CD1c-positive myeloid dendritic cell (primary cell): Measurements from ENCODE around the gene CAPZA1.
A peak's percentile ranks its signal among the peaks of the same experiment; 100 is the strongest.

ENCODE experiments used
- DNase-seq: peaks from one replicate; pipeline ENCODE4 v3.0.0-alpha.2; 2016; ENCODE audit errors: extremely low spot score

The CAPZA1 gene

DNA sequence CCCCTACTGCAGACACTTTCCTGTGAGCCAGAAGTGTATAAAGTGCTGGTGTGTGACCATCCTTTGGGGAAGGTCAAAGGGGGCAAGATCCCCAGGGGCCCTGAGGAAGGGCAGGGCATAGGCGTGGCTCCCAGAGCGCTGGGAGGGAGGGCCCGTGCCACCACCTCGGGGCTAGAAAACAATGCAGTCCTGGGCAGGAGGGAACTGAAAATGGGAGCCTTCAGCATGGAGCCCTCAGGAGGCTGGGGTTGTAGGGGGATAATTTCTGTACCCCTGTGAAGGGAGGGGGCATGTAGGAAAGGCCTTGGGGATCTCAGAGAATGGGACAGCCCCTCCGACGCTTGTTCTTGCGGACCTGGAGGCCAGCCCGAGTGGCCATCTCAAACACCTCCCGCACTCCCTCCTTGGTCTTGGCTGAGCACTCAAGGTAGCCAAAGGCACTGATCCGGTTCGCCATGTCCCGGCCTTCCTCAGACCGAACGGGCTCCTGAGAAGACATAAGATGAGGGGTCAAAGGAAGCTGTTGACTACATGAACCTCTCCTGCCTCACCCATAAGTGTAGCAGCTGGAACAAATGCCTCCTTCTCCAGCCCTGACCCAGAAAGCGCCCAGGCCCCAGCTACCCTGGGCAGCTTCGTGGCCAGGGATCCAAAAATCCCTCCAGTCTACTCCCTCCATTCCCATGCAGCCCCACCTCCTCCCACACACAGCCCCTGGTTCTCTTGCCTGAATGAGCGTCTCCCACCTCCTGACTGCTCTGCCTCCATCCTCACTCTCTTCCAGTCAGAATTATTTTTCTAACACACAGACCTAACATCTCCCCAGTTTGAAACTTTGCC, 81.8 kb downstream of the CAPZA1 start:
- DNase-seq, result peak; percentile 33

GRCh38 chr1:112702067-112702395, 82.4 kb downstream of the CAPZA1 start:
- no peak for DNase-seq

DNA sequence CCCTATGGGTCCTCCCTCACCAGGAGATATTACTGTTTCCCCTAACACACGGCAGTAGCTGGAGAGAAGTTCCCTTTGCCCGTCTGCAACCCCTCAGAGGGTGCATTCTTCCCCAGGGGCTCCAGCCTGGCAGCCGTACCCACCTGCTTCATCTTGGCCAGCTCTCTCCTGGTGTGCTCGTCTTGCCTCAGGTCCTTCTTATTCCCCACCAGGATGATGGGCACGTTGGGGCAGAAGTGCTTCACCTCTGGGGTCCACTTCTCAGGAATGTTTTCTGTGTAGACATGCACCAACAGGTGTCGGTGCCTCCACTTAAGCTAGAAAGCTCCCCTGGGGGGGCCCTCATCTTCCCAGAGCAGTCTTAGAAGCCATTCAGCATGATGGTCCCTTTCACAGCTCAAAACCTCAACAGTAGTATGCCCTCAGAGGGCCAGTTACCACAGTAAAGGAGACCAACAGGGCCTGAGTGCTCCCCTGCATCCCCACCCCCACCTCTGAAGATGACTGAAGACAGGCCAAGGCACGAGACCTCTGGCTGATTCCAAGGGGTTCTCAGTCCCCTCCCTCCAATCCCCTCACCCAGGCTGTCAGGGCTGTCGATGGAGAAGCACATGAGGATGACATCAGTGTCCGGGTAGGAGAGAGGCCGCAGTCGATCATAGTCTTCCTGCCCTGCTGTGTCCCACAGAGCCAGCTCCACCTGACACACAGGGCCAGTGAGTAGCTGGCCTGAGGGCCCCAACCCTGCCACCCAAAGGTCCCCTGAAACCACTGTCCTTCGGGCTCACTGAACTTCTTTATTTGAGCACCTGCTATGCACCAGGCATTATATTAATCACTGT, 83.0 kb downstream of the CAPZA1 start:
- DNase-seq, result no peak

DNA sequence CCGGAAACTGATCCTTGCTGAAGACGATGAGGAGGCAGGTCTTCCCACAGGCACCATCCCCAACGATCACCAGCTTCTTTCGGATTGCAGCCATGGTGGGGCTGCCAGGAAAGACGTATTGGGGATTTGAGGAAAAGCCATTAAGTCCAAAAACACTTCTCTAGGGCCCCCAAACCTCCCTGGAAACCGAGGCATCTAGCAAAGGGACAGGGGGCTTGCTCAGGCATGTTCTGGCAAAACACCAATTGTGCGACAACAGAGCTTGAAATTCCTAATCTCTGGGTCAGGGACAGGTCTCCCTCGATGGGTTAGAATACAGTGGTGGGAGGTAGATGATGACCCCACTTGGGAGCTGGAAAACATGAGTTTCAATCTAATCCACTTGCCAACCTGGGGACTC, 84.1 kb downstream of the CAPZA1 start:
- no peak for DNase-seq

- DNase-seq, result no peak
Observed at GRCh38 chr1:112704391-112704933, 84.8 kb downstream of the CAPZA1 start.

DNA sequence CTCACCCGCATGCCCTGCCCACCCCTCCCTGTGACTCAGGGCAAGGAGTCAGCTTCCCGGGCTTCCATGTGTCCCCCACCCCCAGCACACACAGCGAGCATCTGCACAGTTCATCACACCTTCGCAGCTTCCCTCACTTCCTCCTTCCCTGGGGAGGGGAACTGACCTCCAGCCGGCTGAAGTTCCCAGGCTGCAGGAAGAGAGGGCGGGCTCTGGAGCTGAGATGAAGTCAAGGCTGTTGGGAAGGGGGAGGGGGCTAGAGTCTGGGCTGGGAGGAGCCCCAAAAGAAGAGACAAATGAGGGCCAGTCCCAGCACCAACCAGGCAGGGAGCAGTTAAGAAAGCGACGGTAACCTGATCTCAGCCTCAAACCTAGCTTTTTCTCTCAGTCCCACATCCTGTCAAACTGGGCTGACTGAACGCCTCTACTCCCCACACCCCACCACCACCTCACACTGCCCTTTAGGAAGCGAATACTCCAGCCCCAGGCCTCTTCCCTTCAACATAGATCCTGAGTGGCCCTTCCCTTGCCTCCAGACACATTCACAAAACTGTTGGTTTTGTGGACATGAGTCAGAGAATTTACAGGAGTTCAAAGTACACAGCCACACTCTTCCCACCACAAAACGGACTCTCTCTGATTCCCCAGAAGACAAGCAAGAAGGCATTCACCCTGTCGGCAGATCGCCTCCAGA, 85.4 kb downstream of the CAPZA1 start:
- DNase-seq, result peak; percentile 83

DNA sequence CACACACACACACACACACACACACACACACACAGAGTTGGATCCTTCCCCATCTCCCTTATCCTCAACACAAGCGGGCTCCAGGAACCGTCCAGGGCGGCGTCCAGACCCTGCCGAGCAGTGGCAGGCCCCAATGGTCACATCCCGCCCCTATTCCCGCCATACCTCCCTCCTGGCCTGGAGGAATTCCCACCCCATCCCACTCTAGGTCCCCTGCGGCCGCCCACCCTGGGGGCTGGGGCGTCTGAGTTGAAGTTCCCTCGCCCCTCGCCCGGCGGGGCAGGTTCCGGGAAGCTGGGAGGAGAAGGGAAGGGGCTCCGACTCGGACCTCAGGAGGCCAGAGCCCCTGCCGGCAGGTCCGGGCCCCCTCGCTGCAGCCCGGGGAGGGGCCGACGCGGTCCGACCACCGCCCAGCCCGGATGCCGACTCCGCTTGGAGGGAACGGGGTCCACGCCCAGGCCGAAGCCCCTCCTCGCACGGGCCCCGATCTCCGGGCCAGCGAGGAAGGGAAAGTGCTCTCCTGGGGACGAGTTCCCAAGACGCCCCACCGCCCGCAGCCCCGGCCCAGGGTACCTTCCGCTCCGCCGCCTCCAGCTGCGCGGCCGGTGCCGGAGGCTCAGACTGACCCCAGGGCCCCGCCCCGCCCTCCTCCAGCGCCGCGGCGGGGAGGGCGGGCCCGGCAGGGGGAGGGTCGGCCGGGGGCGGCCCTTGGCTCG, 87.0 kb downstream of the CAPZA1 start, which contains the start of gene RHOC:
TSS of gene RHOC (minus strand) at position 623 of the 716 bp plus-strand sequence. CDS start 3,328 bp downstream, outside the sequence.
- peak; percentile 85 for DNase-seq

DNA sequence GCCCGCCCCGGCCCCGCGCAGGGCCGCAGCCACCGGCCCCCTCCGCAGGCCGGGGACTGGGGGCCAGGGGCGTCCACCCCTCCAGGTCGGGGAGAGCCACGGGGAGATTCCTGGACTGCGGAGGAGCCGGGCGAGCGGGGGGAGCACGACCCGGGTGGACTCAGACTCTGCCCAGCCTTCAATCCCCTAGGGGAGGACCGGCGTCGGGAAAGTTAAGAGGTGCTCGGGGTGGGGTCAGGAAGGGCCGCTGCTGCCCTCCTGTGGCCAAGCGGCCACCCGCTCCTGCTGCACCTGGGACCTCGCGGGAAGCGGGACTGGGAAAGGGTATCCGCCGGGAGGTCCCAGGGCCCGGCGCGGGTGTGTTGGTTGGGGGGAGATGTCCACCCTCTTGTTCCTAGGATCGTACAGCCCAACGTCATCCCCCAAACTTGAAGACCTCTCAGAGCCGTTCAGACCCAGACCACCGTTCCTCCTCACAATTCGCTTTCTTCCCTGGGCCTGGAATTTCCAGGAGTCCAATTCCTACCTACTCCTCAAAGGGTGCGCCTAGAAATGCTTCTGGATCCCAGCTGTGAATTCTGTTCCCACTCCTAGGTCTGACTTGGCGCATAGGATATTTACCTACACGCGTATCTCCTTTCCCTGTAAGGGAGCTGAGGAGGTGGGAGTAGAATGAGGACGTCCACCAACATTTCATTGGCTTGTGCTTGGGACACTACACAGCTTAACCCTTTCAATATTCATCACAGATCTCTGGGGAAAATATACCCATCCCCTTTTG, 87.8 kb downstream of the CAPZA1 start:
- peak; percentile 80 for DNase-seq

- DNase-seq, result no peak
Observed at GRCh38 chr1:112708002-112708448, 88.4 kb downstream of the CAPZA1 start.

DNA sequence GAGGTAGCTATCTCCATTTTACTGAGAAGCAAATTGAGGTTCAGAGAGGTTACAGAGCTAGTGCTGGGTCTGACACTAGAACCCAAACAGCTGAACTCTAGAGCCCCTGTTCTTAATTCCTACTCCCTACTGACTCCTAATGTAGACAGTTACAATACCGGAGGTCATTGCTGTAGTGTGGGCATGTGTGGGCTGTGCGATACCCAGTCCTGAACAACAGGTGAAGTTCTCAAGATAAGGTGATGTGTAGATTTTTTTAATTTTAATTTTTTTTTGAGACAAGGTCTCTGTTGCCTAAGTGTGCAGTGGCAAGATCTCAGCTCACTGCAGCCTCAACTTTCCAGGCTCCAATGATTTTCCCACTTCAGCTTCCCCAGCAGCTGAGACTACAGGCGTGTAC, 88.9 kb downstream of the CAPZA1 start:
- DNase-seq, result no peak

DNA sequence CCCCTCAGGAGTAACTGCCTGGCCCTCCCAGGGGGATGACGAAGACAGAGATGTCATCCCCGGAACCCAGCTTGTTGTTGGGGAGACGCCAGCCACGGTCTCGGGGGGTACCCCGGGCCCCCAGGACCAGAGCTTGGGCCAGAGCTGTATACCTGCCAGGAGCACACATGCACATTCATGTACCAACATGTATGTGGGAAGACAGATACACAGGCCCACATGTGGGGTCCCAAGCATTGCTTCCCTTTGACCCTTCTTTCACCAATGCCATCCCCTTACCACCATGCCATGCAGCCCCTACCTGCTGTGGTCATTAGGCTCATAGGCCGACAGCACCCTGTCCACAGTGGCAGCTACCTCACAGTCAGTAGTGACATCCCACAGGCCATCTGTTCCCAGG, 90.5 kb downstream of the CAPZA1 start:
- DNase-seq, result no peak

DNA sequence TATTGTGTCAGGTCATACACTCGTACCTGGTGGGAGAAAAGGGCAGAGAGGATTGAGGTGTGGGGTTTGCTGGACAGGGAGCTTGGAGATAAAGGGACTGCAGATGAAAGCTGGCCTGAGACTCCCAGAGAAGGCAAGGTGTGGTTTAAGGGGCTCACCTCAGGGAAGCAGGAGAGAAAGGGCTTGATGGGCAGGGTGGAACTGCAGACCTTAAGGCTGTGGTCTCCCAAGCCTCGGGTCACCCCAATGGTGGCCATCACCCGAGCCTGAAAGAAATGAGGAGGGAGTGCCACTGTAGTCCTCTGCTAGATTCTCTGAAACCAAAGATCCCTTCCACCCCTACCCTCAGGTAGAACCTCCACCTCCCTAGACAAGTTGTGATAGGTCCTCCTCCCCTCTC, 91.0 kb downstream of the CAPZA1 start:
- DNase-seq, result no peak

- DNase-seq, result no peak
Observed at GRCh38 chr1:112711041-112711440, 91.4 kb downstream of the CAPZA1 start.

- DNase-seq, result no peak
Observed at GRCh38 chr1:112711670-112712069, 92.0 kb downstream of the CAPZA1 start.

- DNase-seq, result no peak
Observed at GRCh38 chr1:112712191-112712590, 92.6 kb downstream of the CAPZA1 start.

DNA sequence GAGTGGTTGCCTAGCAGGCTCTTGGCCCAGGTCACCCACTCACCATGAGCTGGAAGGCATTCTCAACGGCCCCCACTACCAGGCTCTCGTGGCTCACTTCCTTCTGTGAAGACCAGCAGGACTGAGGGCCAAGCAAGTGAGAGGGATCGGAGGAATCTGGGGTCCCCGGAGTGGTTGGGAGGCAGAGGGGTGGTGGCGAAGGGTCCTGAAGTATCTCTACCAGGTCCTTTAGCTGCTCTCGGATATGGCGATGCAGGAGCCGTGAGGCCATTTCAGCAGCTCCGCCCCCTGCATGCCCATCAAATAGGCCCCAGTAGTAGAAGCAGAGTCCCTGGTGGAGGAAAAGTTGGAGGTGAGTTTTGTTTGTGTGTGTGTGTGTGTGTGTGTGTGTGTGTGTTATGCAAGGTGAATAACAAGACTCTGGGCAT, 93.1 kb downstream of the CAPZA1 start:
- DNase-seq, result no peak

DNA sequence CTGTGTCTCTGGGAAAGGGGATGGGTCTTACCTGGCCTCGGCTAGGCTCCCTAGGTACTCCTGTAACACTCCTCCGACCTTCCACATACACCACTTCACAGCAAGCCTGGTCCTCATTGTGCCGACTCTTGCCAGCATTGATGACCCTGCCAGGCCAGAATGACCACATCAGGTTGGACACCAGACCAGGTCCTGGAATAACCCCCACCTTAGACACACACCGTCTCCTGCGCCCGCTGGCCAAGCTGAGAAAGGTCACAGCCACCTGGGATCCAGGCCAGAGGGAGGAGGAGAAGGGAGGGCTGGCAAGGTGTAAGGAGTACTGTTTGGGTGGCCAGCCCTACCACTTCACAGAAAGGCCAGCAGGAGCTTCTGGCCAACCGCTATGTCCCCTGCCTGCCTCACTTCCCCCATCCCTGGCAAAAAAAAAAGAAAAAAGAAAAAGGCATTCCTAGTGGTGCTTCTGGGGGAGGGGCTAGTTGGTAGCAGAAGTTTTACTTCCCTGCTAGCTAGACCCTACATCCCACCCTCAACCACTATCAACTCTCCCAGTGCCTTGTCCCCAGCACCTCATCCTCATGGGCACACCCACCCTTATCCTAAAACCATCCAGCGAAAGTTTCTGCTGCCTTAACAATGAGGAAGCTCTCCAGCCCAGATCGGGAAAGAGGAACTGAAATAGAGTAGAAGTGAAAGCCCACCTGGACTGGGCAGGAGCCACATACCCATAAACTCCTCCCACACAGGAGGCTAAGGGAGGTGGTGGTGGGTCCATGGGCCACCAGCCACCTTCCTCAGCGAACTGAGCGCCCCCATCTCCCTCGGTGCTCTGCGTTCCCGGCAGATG, 94.1 kb downstream of the CAPZA1 start:
- DNase-seq, result peak; percentile 88

DNA sequence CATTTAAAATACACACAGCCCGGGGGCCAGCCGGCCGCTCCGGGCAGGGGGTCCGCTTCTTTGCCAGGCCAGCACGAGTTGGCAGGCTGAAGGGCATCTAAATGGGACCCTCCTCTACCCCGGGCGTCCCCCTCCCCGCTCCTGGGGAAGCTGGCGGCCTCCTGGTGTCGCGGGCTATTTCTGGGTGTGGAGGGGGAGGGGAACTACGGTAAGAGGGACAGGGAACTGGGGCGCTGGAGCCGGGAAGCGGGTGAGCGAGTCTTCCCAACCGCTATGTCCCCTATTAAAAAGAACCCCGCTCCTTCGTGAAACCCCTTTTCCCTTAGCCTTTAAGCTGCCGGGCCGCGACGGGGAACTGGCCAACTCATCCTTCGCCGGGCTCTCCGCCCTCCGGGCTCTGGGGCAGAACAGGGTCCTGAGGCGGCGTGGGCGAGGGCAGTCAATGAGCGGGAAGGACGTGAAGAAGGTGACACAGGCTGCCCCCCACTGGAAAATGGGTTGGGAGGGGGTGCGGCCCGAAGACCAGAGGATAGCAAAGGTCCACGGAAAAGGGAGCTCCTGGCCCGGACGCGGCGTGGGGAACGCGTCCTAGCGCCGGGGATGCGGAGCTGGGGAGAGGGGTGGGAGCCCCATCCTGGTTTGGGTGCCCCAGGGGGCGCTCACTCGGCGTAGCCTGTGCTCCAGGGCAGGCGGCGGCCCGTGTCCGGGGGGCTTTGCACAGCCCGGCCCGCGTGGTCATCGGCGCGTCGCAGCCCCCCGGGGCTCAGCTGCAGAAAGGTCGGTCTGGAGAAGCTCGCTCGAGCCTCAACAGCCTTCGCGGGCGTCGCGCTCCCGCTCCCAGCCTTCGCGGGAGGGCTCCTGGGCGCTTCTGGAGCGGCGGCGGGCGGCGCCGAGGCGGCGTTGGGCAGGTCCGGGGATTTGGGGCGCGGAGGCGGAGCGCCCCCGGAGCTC, 95.0 kb downstream of the CAPZA1 start:
- peak; percentile 48 for DNase-seq
